H1 (cell line): ENCODE measurements around the gene YIF1B. TPM values are rescaled to one million over a fixed set of nuclear protein-coding genes. Genes with fewer than 3 reads are reported as not detected.

Source experiments
- CTCF ChIA-PET: fragments of 300-600 bp; sonication (Branson Sonifier 250); formaldehyde crosslinking; loops from one replicate; lab custom pipeline; 2021; ENCODE audit not compliant: partially characterized antibody; lab: Charles Lee
- POLR2A ChIA-PET: fragments of 300-600 bp; sonication (Branson Sonifier 250); formaldehyde crosslinking; loops from one replicate; lab custom pipeline; 2021; ENCODE audit warnings: inconsistent platforms; ENCODE audit not compliant: partially characterized antibody; lab: Charles Lee
- DNase-seq, 2 experiments: peaks; one replicate each; pipeline versions ENCODE4 v3.0.0 to v3.0.0-alpha.2; 2010 to 2022; ENCODE audit warnings: low spot score in 2 of 2, low read depth in 1 of 2, mixed read lengths in 1 of 2
- FAIRE-seq: peaks from 2 replicates; lab custom pipeline; 2011; peaks lifted over from hg19 to GRCh38; lab: Jason Lieb, UNC
- H2AFZ ChIP-seq: 2 replicates; pipeline ENCODE4 v1.8.1; 2012; ENCODE audit warnings: low read length, inconsistent platforms
- H2AK5ac ChIP-seq: 2 replicates; pipeline ENCODE4 v1.6.1; 2013; ENCODE audit warnings: low read depth, low read length
- H2BK120ac ChIP-seq: replicated peaks from 2 replicates; pipeline ENCODE3; 2013; ENCODE audit warnings: low read depth, low read length, inconsistent platforms
- H2BK12ac ChIP-seq: 2 replicates; pipeline ENCODE4 v1.6.1; 2013; ENCODE audit warnings: low read depth, low read length
- H2BK15ac ChIP-seq: 2 replicates; pipeline ENCODE4 v1.6.1; 2013; ENCODE audit warnings: low read length
- H2BK20ac ChIP-seq: 2 replicates; pipeline ENCODE4 v1.6.1; 2013; ENCODE audit warnings: low read length
- H2BK5ac ChIP-seq: 2 replicates; pipeline ENCODE4 v1.6.1; 2013; ENCODE audit warnings: low read depth, low read length
- H3K14ac ChIP-seq: 2 replicates; pipeline ENCODE4 v1.6.1; 2013; ENCODE audit warnings: inconsistent platforms; ENCODE audit not compliant: insufficient read length
- H3K18ac ChIP-seq: 2 replicates; pipeline ENCODE4 v1.6.1; 2013; ENCODE audit warnings: low read length; ENCODE audit errors: extremely low read depth
- H3K23ac ChIP-seq: 2 replicates; pipeline ENCODE4 v1.6.1; 2013; ENCODE audit warnings: inconsistent platforms; ENCODE audit not compliant: insufficient read length
- H3K23me2 ChIP-seq: 2 replicates; pipeline ENCODE4 v1.6.1; 2013; ENCODE audit warnings: low read depth, low read length
- H3K27ac ChIP-seq: 2 replicates; pipeline ENCODE4 v1.6.1; 2011; ENCODE audit warnings: low read depth, low read length, inconsistent platforms
- H3K27me3 ChIP-seq, 4 experiments: replicated peaks in 1 of 4; 1 replicate in 1 of 4; 2 replicates in 3 of 4; pipeline versions ENCODE4 v1.6.1 to v1.8.1; 2011 to 2013; ENCODE audit warnings: low read length in 3 of 4, mild to moderate bottlenecking in 3 of 4, inconsistent platforms in 2 of 4, mixed read lengths in 2 of 4, moderate library complexity in 1 of 4; ENCODE audit not compliant: control insufficient read depth in 3 of 4, insufficient read depth in 3 of 4; ENCODE audit errors: extremely low read depth in 1 of 4
- H3K36me3 ChIP-seq, 4 experiments: 2 replicates each; pipeline versions ENCODE4 v1.6.1 to v1.8.1; 2011 to 2013; ENCODE audit warnings: mild to moderate bottlenecking in 4 of 4, low read length in 3 of 4, moderate library complexity in 2 of 4, control low read depth in 1 of 4, inconsistent platforms in 1 of 4; ENCODE audit not compliant: insufficient read depth in 4 of 4, control insufficient read depth in 2 of 4
- H3K4ac ChIP-seq: replicated peaks from 2 replicates; pipeline ENCODE3; 2013; ENCODE audit warnings: low read length, low read depth, mixed read lengths, inconsistent platforms; ENCODE audit not compliant: insufficient read length
- H3K4me1 ChIP-seq, 4 experiments: replicated peaks in 1 of 4; 1 replicate in 1 of 4; 2 replicates in 3 of 4; pipeline versions ENCODE4 v1.6.1 to v1.8.1; 2011 to 2013; ENCODE audit warnings: low read length in 3 of 4, inconsistent platforms in 2 of 4, mixed read lengths in 1 of 4; ENCODE audit not compliant: insufficient read depth in 4 of 4, control insufficient read depth in 3 of 4
- H3K4me2 ChIP-seq, 2 experiments: 2 replicates each; pipeline versions ENCODE4 v1.6.1 to v1.8.1; 2011 to 2013; ENCODE audit warnings: low read depth in 2 of 2, low read length in 2 of 2, control low read depth in 1 of 2, inconsistent platforms in 1 of 2, mild to moderate bottlenecking in 1 of 2; ENCODE audit not compliant: insufficient read depth in 1 of 2
- H3K4me3 ChIP-seq, 4 experiments: fragments of 200-600, 300-600 bp in 1 of 4; sonication (generic), shearing (Covaris generic), sonication (Bioruptor Twin) in 1 of 4; 2 replicates each; pipeline versions ENCODE4 v1.5.1 to v1.8.1; 2011 to 2016; ENCODE audit warnings: low read length in 4 of 4, low read depth in 3 of 4, control low read depth in 2 of 4, inconsistent platforms in 2 of 4, mild to moderate bottlenecking in 2 of 4, mixed read lengths in 1 of 4, moderate library complexity in 1 of 4; ENCODE audit not compliant: insufficient read depth in 2 of 4; ENCODE audit errors: extremely low read depth in 1 of 4
- H3K56ac ChIP-seq: replicated peaks from 2 replicates; pipeline ENCODE3; 2013; ENCODE audit warnings: low read depth, mild to moderate bottlenecking, mixed read lengths, low read length, inconsistent platforms; ENCODE audit not compliant: insufficient read length
- H3K79me1 ChIP-seq: 2 replicates; pipeline ENCODE4 v1.6.1; 2013; ENCODE audit warnings: low read depth, low read length, control low read depth
- H3K79me2 ChIP-seq, 2 experiments: 2 replicates each; pipeline versions ENCODE4 v1.6.1 to v1.8.1; 2012 to 2013; ENCODE audit warnings: low read length in 2 of 2, mild to moderate bottlenecking in 2 of 2, inconsistent platforms in 1 of 2; ENCODE audit not compliant: insufficient read depth in 2 of 2, control insufficient read depth in 1 of 2
- H3K9ac ChIP-seq, 4 experiments: replicated peaks in 1 of 4; 1 replicate in 1 of 4; 2 replicates in 3 of 4; pipeline versions ENCODE4 v1.6.1 to v1.8.1; 2011 to 2013; ENCODE audit warnings: low read depth in 3 of 4, low read length in 3 of 4, control low read depth in 2 of 4, mild to moderate bottlenecking in 2 of 4, moderate library complexity in 2 of 4, inconsistent platforms in 1 of 4; ENCODE audit errors: extremely low read depth in 1 of 4
- H3K9me3 ChIP-seq, 2 experiments: 2 replicates each; pipeline versions ENCODE4 v1.6.1 to v1.8.1; 2012 to 2013; ENCODE audit warnings: mild to moderate bottlenecking in 2 of 2, moderate library complexity in 2 of 2, control low read depth in 1 of 2, inconsistent platforms in 1 of 2, low read depth in 1 of 2, low read length in 1 of 2, mixed read lengths in 1 of 2; ENCODE audit not compliant: insufficient read depth in 2 of 2
- H4K20me1 ChIP-seq, 2 experiments: replicated peaks in 1 of 2; 2 replicates each; pipeline versions ENCODE3 to v1.8.1; 2011 to 2013; ENCODE audit warnings: inconsistent platforms in 2 of 2, low read length in 2 of 2, mild to moderate bottlenecking in 1 of 2; ENCODE audit not compliant: insufficient read depth in 2 of 2, control insufficient read depth in 1 of 2
- H4K5ac ChIP-seq: 2 replicates; pipeline ENCODE4 v1.6.1; 2013; ENCODE audit warnings: low read length, low read depth, mixed read lengths, inconsistent platforms; ENCODE audit not compliant: insufficient read length
- H4K8ac ChIP-seq: 2 replicates; pipeline ENCODE4 v1.8.0; 2013; ENCODE audit warnings: mild to moderate bottlenecking, moderate library complexity, low read length, inconsistent platforms; ENCODE audit not compliant: insufficient read depth; ENCODE audit errors: extremely low read depth
- H4K91ac ChIP-seq: replicated peaks from 2 replicates; pipeline ENCODE3; 2013; ENCODE audit warnings: low read length, mixed read lengths, inconsistent platforms; ENCODE audit not compliant: insufficient read length
- ATF2 ChIP-seq: IDR thresholded peaks from 2 replicates; pipeline ENCODE4 v1.6.1; 2012; ENCODE audit warnings: low read length, inconsistent platforms
- CREB1 ChIP-seq: IDR thresholded peaks from 2 replicates; pipeline ENCODE4 v1.6.1; 2012; ENCODE audit warnings: inconsistent platforms
- EP300 ChIP-seq, 2 experiments: IDR thresholded peaks; 1 replicate in 1 of 2; 2 replicates in 1 of 2; pipeline ENCODE4 v1.6.1; 2011 to 2012; ENCODE audit warnings: low read depth in 2 of 2, low read length in 2 of 2, mild to moderate bottlenecking in 2 of 2, borderline replicate concordance in 1 of 2, inconsistent platforms in 1 of 2, moderate library complexity in 1 of 2
- GTF2F1 ChIP-seq: IDR thresholded peaks from 2 replicates; pipeline ENCODE4 v1.6.1; 2012; ENCODE audit warnings: low read depth, low read length, improper control_type of control experiment, borderline replicate concordance
- JUND ChIP-seq: IDR thresholded peaks from 2 replicates; pipeline ENCODE4 v1.6.1; 2011; ENCODE audit warnings: mild to moderate bottlenecking, improper control_type of control experiment, low read length
- KDM5A ChIP-seq: fragments of 200-600 bp; IDR thresholded peaks from 2 replicates; pipeline ENCODE4 v1.7.1; 2012; ENCODE audit warnings: mild to moderate bottlenecking, low read length, inconsistent platforms, mixed read lengths
- PHF8 ChIP-seq: fragments of 200-600 bp; sonication (generic); conservative IDR thresholded peaks from 2 replicates; pipeline ENCODE4 v1.7.1; 2012; ENCODE audit warnings: low read depth, mild to moderate bottlenecking, inconsistent platforms, low read length, moderate library complexity
- WGBS, 2 experiments: shearing (Covaris generic) in 1 of 2; methylation state at CpG; one replicate each; pipeline versions ENCODE4 v1.1.6 to v1.1.7; 2013 to 2015; ENCODE audit warnings: low lambda C conversion rate in 2 of 2, mixed read lengths in 2 of 2, inconsistent platforms in 1 of 2, low coverage in 1 of 2, missing lambda C conversion rate in 1 of 2; ENCODE audit not compliant: insufficient replicate concordance in 2 of 2, insufficient coverage in 1 of 2, insufficient read length in 1 of 2; ENCODE audit errors: extremely low coverage in 1 of 2, missing lambda C conversion rate in 1 of 2; 5-methylcytosine and 5-hydroxymethylcytosine counted together
- polyA plus RNA-seq, 7 experiments: library from polyadenylated mRNA; depleted of rRNA in 3 of 7; stranded (reverse) in 5 of 7; unstranded in 2 of 7; fragments of >200 nt in 5 of 7; fragments of 200-250 nt in 2 of 7; gene quantifications; 1 replicate in 5 of 7; 2 replicates in 1 of 7; 4 replicates in 1 of 7; pipeline versions ENCODE4 v1.2.1 to v1.2.3, GENCODE V29; 2011 to 2013; ENCODE audit warnings: missing spikeins in 2 of 7, mixed read lengths in 2 of 7
- total RNA-seq: library from RNA; stranded (reverse); fragmentation: NEBNext Ultra II Directional; extraction: Animal tissue kit (Norgen Biotek cat#: 25700); gene quantifications from 2 replicates; pipeline ENCODE4 v1.2.1, GENCODE V29; 2021

YIF1B gene
- total and polyA plus RNA-seq, 2 of the 8 experiments (the other 6 are each of a cell fraction or from before 2014, with no cell fraction given): 89.6 to 305 TPM

- Histone ChIP-seq H2AK5ac (no peak overlapping the region), H2BK12ac (no peak overlapping the region), H2BK20ac (no peak overlapping the region), H3K79me1 (peaks cover 8% of the 10 kb centered on the region), H2BK5ac (no peak overlapping the region), H3K36me3 (peaks cover 16 to 65% (median 43%) of the 10 kb centered on the region in 4 experiments), H3K23me2 (no peaks in the 10 kb centered on the region), H4K91ac (no peak overlapping the region), H2BK15ac (no peak overlapping the region), H3K56ac (no peak overlapping the region), H3K4me1 (no peaks in the 10 kb centered on the region), H3K27me3 (no peaks in the 10 kb centered on the region), H3K9me3 (no peaks in the 10 kb centered on the region), H4K5ac (no peak overlapping the region), H3K4me3 (no peak overlapping the region), H2AFZ (no peak overlapping the region), H4K8ac (no peak overlapping the region), H3K9ac (no peak overlapping the region), H4K20me1 (peaks cover 6 to 13% of the 10 kb centered on the region in 2 experiments), H2BK120ac (no peak overlapping the region), H3K79me2 (peaks cover 0 to 9% of the 10 kb centered on the region in 2 experiments; a peak in 2 of 4 replicates), H3K4ac (no peak overlapping the region), H3K4me2 (no peak overlapping the region), H3K27ac (no peak overlapping the region), H3K18ac (no peak overlapping the region), H3K14ac (no peak overlapping the region), H3K23ac (no peak overlapping the region)
- DNase-seq (no peak), FAIRE-seq (no peak)
- CTCF ChIA-PET: interaction anchor here (1.6 to 2.6 kb wide), 4 partner anchors 13 to 54 kb away, joined by 3 to 10 read pairs (median 6); no protein-coding TSS in a partner anchor
- 95% methylated on average over 9 of the region's 9 CpGs; no CpG with 5 or more reads in 1 of the 2 experiments for WGBS, 2 experiments
- POLR2A ChIA-PET: interaction anchor here (1.0 to 1.6 kb wide), 3 partner anchors 17 to 564 kb away, joined by 3 to 5 read pairs (median 3); partner anchors contain the start of genes C19orf33 and SPINT2
- TF ChIP-seq EP300 (IDR thresholded peaks at IDR 0.05; ENCODE audit: borderline replicate concordance in 1 of 2, low read depth in 2 of 2, low read length in 2 of 2) (no peak), ATF2 (no peak), CREB1 (no peak), JUND (no peak), GTF2F1 (no peak), PHF8 (no peak), KDM5A (no peak)
These were observed 28.1 kb downstream of the YIF1B start for GRCh38 chr19:38287604-38288003.
